IMR-90 (cell line): ENCODE measurements around the gene SCARB1. TPM values are rescaled to one million over a fixed set of nuclear protein-coding genes. Genes with fewer than 3 reads are reported as not detected.

ENCODE experiments used
- ATAC-seq: fragments of 200-7000 bp; cut with Tn5 transposase; 2 replicates; pipeline ENCODE4 v1.9.1; 2020; ENCODE audit warnings: low read depth, mild to moderate bottlenecking, moderate library complexity
- BruUV-seq: library from RNA; stranded (reverse); fragments of 400-500 nt; replicated peaks from 2 replicates; lab custom pipeline; 2021; lab: Mats Ljungman, UMichigan
- CTCF ChIA-PET: fragments of 300-600 bp; formaldehyde crosslinking; extraction: SDS; loops from one replicate; lab custom pipeline; 2021; ENCODE audit warnings: antibody characterized with exemption; lab: Yijun Ruan, JAX
- POLR2A ChIA-PET: fragments of 300-600 bp; sonication (Branson Sonifier 250); formaldehyde crosslinking; loops from one replicate; lab custom pipeline; 2022; ENCODE audit warnings: antibody characterized with exemption; ENCODE audit not compliant: unreplicated experiment; lab: Charles Lee
- DNase-seq: peaks from one replicate; pipeline ENCODE4 v3.0.0; 2013
- H2AFZ ChIP-seq: replicated peaks from 2 replicates; pipeline ENCODE3; 2013; ENCODE audit warnings: low read length, mild to moderate bottlenecking; ENCODE audit not compliant: poor library complexity
- H2AK5ac ChIP-seq: 2 replicates; pipeline ENCODE4 v1.6.1; 2013; ENCODE audit warnings: low read depth, low read length, inconsistent platforms
- H2AK9ac ChIP-seq: replicated peaks from 2 replicates; pipeline ENCODE3; 2013; ENCODE audit warnings: mild to moderate bottlenecking, low read depth, low read length, moderate library complexity; ENCODE audit not compliant: poor library complexity
- H2BK120ac ChIP-seq: 2 replicates; pipeline ENCODE4 v1.6.1; 2013; ENCODE audit warnings: low read depth, low read length, inconsistent platforms
- H2BK15ac ChIP-seq: 3 replicates; pipeline ENCODE4 v1.6.1; 2013; ENCODE audit warnings: low read depth, low read length, inconsistent platforms
- H2BK20ac ChIP-seq: 2 replicates; pipeline ENCODE4 v1.6.1; 2013; ENCODE audit warnings: low read depth, mild to moderate bottlenecking, inconsistent platforms, low read length, moderate library complexity
- H2BK5ac ChIP-seq: 2 replicates; pipeline ENCODE4 v1.6.1; 2013; ENCODE audit warnings: mild to moderate bottlenecking, low read depth, low read length, inconsistent platforms; ENCODE audit not compliant: poor library complexity, severe bottlenecking
- H3K14ac ChIP-seq: replicated peaks from 2 replicates; pipeline ENCODE4 v1.6.1; 2013; ENCODE audit warnings: low read depth, low read length, inconsistent platforms
- H3K18ac ChIP-seq: 2 replicates; pipeline ENCODE4 v1.6.1; 2013; ENCODE audit warnings: low read depth, low read length, control low read depth
- H3K23ac ChIP-seq: 2 replicates; pipeline ENCODE4 v1.6.1; 2013; ENCODE audit warnings: low read depth, low read length, inconsistent platforms
- H3K27ac ChIP-seq: 2 replicates; pipeline ENCODE4 v1.5.1; 2013; ENCODE audit warnings: mild to moderate bottlenecking, control low read depth, low read length; ENCODE audit not compliant: insufficient read depth
- H3K27me3 ChIP-seq: 2 replicates; pipeline ENCODE4 v1.6.1; 2013; ENCODE audit warnings: low read length; ENCODE audit not compliant: control insufficient read depth, insufficient read depth
- H3K36me3 ChIP-seq: 2 replicates; pipeline ENCODE4 v1.6.1; 2013; ENCODE audit warnings: low read length, mixed read lengths; ENCODE audit not compliant: control insufficient read depth, insufficient read depth
- H3K4ac ChIP-seq: 2 replicates; pipeline ENCODE4 v1.6.1; 2013; ENCODE audit warnings: low read depth, low read length, inconsistent platforms
- H3K4me1 ChIP-seq: 2 replicates; pipeline ENCODE4 v1.6.1; 2013; ENCODE audit warnings: low read length, mixed read lengths; ENCODE audit not compliant: control insufficient read depth, insufficient read depth
- H3K4me2 ChIP-seq: 2 replicates; pipeline ENCODE4 v1.6.1; 2013; ENCODE audit warnings: low read depth, mild to moderate bottlenecking, control low read depth, low read length, moderate library complexity
- H3K4me3 ChIP-seq: 2 replicates; pipeline ENCODE4 v1.5.1; 2013; ENCODE audit warnings: low read depth, mild to moderate bottlenecking, control low read depth, low read length, moderate library complexity; ENCODE audit not compliant: insufficient read depth
- H3K56ac ChIP-seq: 2 replicates; pipeline ENCODE4 v1.6.1; 2013; ENCODE audit warnings: low read length, inconsistent platforms; ENCODE audit not compliant: insufficient read depth; ENCODE audit errors: extremely low read depth
- H3K79me1 ChIP-seq, 2 experiments: 2 replicates each; pipeline ENCODE4 v1.6.1; 2013; ENCODE audit warnings: low read length in 2 of 2, inconsistent platforms in 1 of 2, low read depth in 1 of 2
- H3K9ac ChIP-seq: 2 replicates; pipeline ENCODE4 v1.6.1; 2013; ENCODE audit warnings: low read depth, low read length, control low read depth
- H3K9me1 ChIP-seq: 2 replicates; pipeline ENCODE4 v1.6.1; 2013; ENCODE audit warnings: low read length, inconsistent platforms; ENCODE audit not compliant: insufficient read depth
- H3K9me3 ChIP-seq: 2 replicates; pipeline ENCODE4 v1.6.1; 2013; ENCODE audit warnings: low read length; ENCODE audit not compliant: control insufficient read depth, insufficient read depth
- H4K20me1 ChIP-seq: 2 replicates; pipeline ENCODE4 v1.6.1; 2013; ENCODE audit warnings: low read length, inconsistent platforms; ENCODE audit not compliant: insufficient read depth
- H4K5ac ChIP-seq: 2 replicates; pipeline ENCODE4 v1.6.1; 2013; ENCODE audit warnings: mild to moderate bottlenecking, low read depth, low read length, control low read depth
- H4K8ac ChIP-seq, 2 experiments: 2 replicates each; pipeline ENCODE4 v1.6.1; 2013; ENCODE audit warnings: low read depth in 2 of 2, low read length in 2 of 2, control low read depth in 1 of 2, inconsistent platforms in 1 of 2
- H4K91ac ChIP-seq: 2 replicates; pipeline ENCODE4 v1.6.1; 2013; ENCODE audit warnings: low read depth, low read length, inconsistent platforms; ENCODE audit not compliant: insufficient read depth
- BHLHE40 ChIP-seq: fragments of 150-350 bp; IDR thresholded peaks from 2 replicates; pipeline ENCODE4 v1.6.1; 2016; ENCODE audit warnings: mild to moderate bottlenecking, low read depth, low read length
- CEBPB ChIP-seq: IDR thresholded peaks from 2 replicates; pipeline ENCODE4 v1.6.1; 2012; ENCODE audit warnings: low read depth, low read length, improper control_type of control experiment
- CHD1 ChIP-seq: IDR thresholded peaks from 2 replicates; pipeline ENCODE4 v1.6.1; 2012; ENCODE audit warnings: low read depth, low read length, improper control_type of control experiment
- CTCF ChIP-seq: conservative IDR thresholded peaks from 2 replicates; pipeline ENCODE4 v1.5.1; 2012; ENCODE audit warnings: mild to moderate bottlenecking, low read depth, low read length, improper control_type of control experiment
- FOS ChIP-seq: fragments of 150-350 bp; IDR thresholded peaks from 2 replicates; pipeline ENCODE4 v1.6.1; 2016; ENCODE audit warnings: low read depth, low read length
- MAFK ChIP-seq: IDR thresholded peaks from 2 replicates; pipeline ENCODE4 v1.6.1; 2012; ENCODE audit warnings: low read depth, low read length, improper control_type of control experiment
- MAZ ChIP-seq: IDR thresholded peaks from 2 replicates; pipeline ENCODE4 v1.6.1; 2012; ENCODE audit warnings: low read depth, mild to moderate bottlenecking, low read length, improper control_type of control experiment, moderate library complexity, borderline replicate concordance
- MXI1 ChIP-seq: IDR thresholded peaks from 2 replicates; pipeline ENCODE4 v1.6.1; 2012; ENCODE audit warnings: low read depth, mild to moderate bottlenecking, low read length, moderate library complexity, borderline replicate concordance
- NFE2L2 ChIP-seq: fragments of 150-350 bp; IDR thresholded peaks from 2 replicates; pipeline ENCODE4 v1.6.1; 2016; ENCODE audit warnings: low read depth, mild to moderate bottlenecking, low read length
- POLR2A ChIP-seq: IDR thresholded peaks from 2 replicates; pipeline ENCODE4 v1.6.1; 2012; ENCODE audit warnings: mild to moderate bottlenecking, low read depth, low read length
- RAD21 ChIP-seq: IDR thresholded peaks from 2 replicates; pipeline ENCODE4 v1.6.1; 2012; ENCODE audit warnings: low read length, improper control_type of control experiment
- RCOR1 ChIP-seq: IDR thresholded peaks from 2 replicates; pipeline ENCODE4 v1.6.1; 2012; ENCODE audit warnings: mild to moderate bottlenecking, low read length, improper control_type of control experiment; ENCODE audit not compliant: insufficient replicate concordance
- RFX5 ChIP-seq: IDR thresholded peaks from 2 replicates; pipeline ENCODE4 v1.8.0; 2012; ENCODE audit warnings: low read depth, mild to moderate bottlenecking, low read length, moderate library complexity
- SMC3 ChIP-seq: fragments of 150-350 bp; IDR thresholded peaks from 2 replicates; pipeline ENCODE4 v1.6.1; 2016; ENCODE audit warnings: low read depth, mild to moderate bottlenecking, antibody characterized with exemption, low read length, moderate library complexity
- WGBS, 2 experiments: methylation state at CpG; one replicate each; pipeline versions ENCODE4 v1.1.5 to v1.1.7; 2013; ENCODE audit warnings: missing lambda C conversion rate in 2 of 2; ENCODE audit not compliant: insufficient read length in 1 of 2; ENCODE audit errors: extremely low coverage in 2 of 2; 5-methylcytosine and 5-hydroxymethylcytosine counted together
- dilution Hi-C: fragments of 300-500 bp; cut with HindIII; formaldehyde crosslinking; loops from one replicate; pipeline ENCODE4 v1.14.3; 2018; ENCODE audit warnings: low sequenced_read_pairs; ENCODE audit not compliant: unreplicated experiment
- in situ Hi-C: fragments of 300-500 bp; cut with MboI; formaldehyde crosslinking; loops from 3 replicates; pipeline ENCODE4 v1.14.3; 2019; ENCODE audit warnings: low sequenced_read_pairs, inconsistent platforms, mixed read lengths
- intact Hi-C: fragments of 100-400 bp; cut with micrococcal nuclease; formaldehyde crosslinking; loops from 2 replicates; pipeline ENCODE4 v1.10.0; 2022
- polyA plus RNA-seq, 3 experiments: library from polyadenylated mRNA; depleted of rRNA; stranded (reverse); fragments of >200 nt; gene quantifications; 2 replicates each; pipeline ENCODE4 v1.2.3, GENCODE V29; 2012; ENCODE audit warnings: low replicate concordance in 1 of 3
- total RNA-seq: library from RNA; depleted of rRNA; stranded (reverse); fragments of >200 nt; gene quantifications from 2 replicates; pipeline ENCODE4 v1.2.3, GENCODE V29; 2012
- TF ChIP-seq, protein P1 (sequence below): fragments of 150-350 bp; IDR thresholded peaks from 2 replicates; pipeline ENCODE4 v1.6.1; 2016; ENCODE audit warnings: low read depth, mild to moderate bottlenecking, low read length, moderate library complexity, borderline replicate concordance
- TF ChIP-seq, protein P2 (sequence below): fragments of 150-350 bp; IDR thresholded peaks from 2 replicates; pipeline ENCODE4 v1.6.1; 2017; ENCODE audit warnings: mild to moderate bottlenecking, antibody characterized with exemption, low read length, low read depth

Gene SCARB1
- total and polyA plus RNA-seq, 2 of the 4 experiments (the other 2 are of a cell fraction): 3.0 to 24.8 TPM

GRCh38 chr12:124783087-124783486 lies 80.6 kb downstream of the SCARB1 start:
- intact Hi-C loops: no loop called here
- Histone ChIP-seq H3K4me3 (no peak overlapping the region), H2AK5ac (no peak overlapping the region), H4K8ac (no peak overlapping the region), H4K5ac (no peak overlapping the region), H2AFZ (no peak overlapping the region), H3K23ac (no peak overlapping the region), H3K27ac (no peak overlapping the region), H3K4me1 (peaks cover 3% of the 10 kb centered on the region; the same call in 1 of the 2 replicates), H2BK15ac (no peak overlapping the region), H3K36me3 (no peaks in the 10 kb centered on the region), H3K9ac (no peak overlapping the region), H3K56ac (no peak overlapping the region), H2BK120ac (no peak overlapping the region), H2AK9ac (no peak overlapping the region), H3K14ac (no peak overlapping the region), H2BK5ac (no peak overlapping the region), H4K20me1 (no peaks in the 10 kb centered on the region), H4K91ac (no peak overlapping the region), H2BK20ac (no peak overlapping the region), H3K18ac (no peak overlapping the region), H3K9me3 (no peaks in the 10 kb centered on the region), H3K4me2 (no peak overlapping the region), H3K9me1 (peaks cover 5% of the 10 kb centered on the region; the same call in 1 of the 2 replicates), H3K79me1 (no peaks in the 10 kb centered on the region), H3K27me3 (no peaks in the 10 kb centered on the region), H3K4ac (no peak overlapping the region)
- no peak for DNase-seq
- no TSS peak for BruUV-seq
- in situ Hi-C loops: no loop called here
- 100% methylated on average over 2 of the region's 5 CpGs; no CpG with 5 or more reads in 1 of the 2 experiments for WGBS, 2 experiments
- TF ChIP-seq FOS (no peak), CEBPB (no peak), MAZ (no peak), MAFK (no peak), RAD21 (no peak), CHD1 (no peak), CTCF (no peak), RFX5 (no peak), BHLHE40 (no peak), SMC3 (no peak), RCOR1 (no peak), NFE2L2 (no peak), MXI1 (no peak), POLR2A (no peak)
- TF ChIP-seq, protein P1, sequence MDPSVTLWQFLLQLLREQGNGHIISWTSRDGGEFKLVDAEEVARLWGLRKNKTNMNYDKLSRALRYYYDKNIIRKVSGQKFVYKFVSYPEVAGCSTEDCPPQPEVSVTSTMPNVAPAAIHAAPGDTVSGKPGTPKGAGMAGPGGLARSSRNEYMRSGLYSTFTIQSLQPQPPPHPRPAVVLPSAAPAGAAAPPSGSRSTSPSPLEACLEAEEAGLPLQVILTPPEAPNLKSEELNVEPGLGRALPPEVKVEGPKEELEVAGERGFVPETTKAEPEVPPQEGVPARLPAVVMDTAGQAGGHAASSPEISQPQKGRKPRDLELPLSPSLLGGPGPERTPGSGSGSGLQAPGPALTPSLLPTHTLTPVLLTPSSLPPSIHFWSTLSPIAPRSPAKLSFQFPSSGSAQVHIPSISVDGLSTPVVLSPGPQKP: no peak
- TF ChIP-seq, protein P2, sequence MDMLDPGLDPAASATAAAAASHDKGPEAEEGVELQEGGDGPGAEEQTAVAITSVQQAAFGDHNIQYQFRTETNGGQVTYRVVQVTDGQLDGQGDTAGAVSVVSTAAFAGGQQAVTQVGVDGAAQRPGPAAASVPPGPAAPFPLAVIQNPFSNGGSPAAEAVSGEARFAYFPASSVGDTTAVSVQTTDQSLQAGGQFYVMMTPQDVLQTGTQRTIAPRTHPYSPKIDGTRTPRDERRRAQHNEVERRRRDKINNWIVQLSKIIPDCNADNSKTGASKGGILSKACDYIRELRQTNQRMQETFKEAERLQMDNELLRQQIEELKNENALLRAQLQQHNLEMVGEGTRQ: no peak
- CTCF ChIA-PET: interaction anchor here (0.7 kb wide), 1 partner anchor 12 kb away, joined by 6 read pairs; no protein-coding TSS in a partner anchor
- POLR2A ChIA-PET: no interaction called here
- dilution Hi-C loops: no loop called here
- ATAC-seq: no peak
